Stimulated activated CD8-positive, alpha-beta memory T cell treated with anti-CD3 and anti-CD28 coated beads, Interleukin-7, amount 100 ng/mL, for 24 hours (primary cell): ENCODE results near the gene ADGRD2.

Source experiments
- DNase-seq: peaks from one replicate; pipeline ENCODE4 v3.0.0-alpha.2; 2020; ENCODE audit warnings: low read depth

Gene ADGRD2

GRCh38 chr9:124511891-124512805, 61.9 kb downstream of the ADGRD2 start:
- DNase-seq: no peak

GRCh38 chr9:124512806-124513204, 62.6 kb downstream of the ADGRD2 start:
- DNase-seq: no peak

GRCh38 chr9:124513376-124513994, 63.2 kb downstream of the ADGRD2 start:
- no peak for DNase-seq

- no peak for DNase-seq
Measured at GRCh38 chr9:124514125-124514524, 63.9 kb downstream of the ADGRD2 start.

- no peak for DNase-seq
Measured at GRCh38 chr9:124514874-124515273, 64.6 kb downstream of the ADGRD2 start.

- no peak for DNase-seq
Measured at GRCh38 chr9:124517600-124517999, 67.3 kb downstream of the ADGRD2 start.

GRCh38 chr9:124518116-124518515, 67.9 kb downstream of the ADGRD2 start:
- DNase-seq: no peak

- DNase-seq: no peak
Measured at GRCh38 chr9:124520206-124520596, 70.0 kb downstream of the ADGRD2 start.

- DNase-seq: no peak
Measured at GRCh38 chr9:124521142-124521541, 70.9 kb downstream of the ADGRD2 start.

- no peak for DNase-seq
Measured at GRCh38 chr9:124522121-124523098, 72.2 kb downstream of the ADGRD2 start.

- DNase-seq: no peak
Measured at GRCh38 chr9:124526174-124526573, 75.9 kb downstream of the ADGRD2 start.

GRCh38 chr9:124527781-124528180, 77.5 kb downstream of the ADGRD2 start:
- no peak for DNase-seq
